MCF 10A (cell line): ENCODE results near the gene RTP3. TPM values are rescaled to one million over a fixed set of nuclear protein-coding genes. Genes with fewer than 3 reads are reported as not detected.

Experiments
- BruUV-seq: library from RNA; stranded (reverse); fragments of 400-500 nt; replicated peaks from 2 replicates; lab custom pipeline; 2021; lab: Mats Ljungman, UMichigan
- CTCF ChIA-PET: fragments of 300-600 bp; sonication (Branson Sonifier 250); formaldehyde crosslinking; extraction: SDS; loops from one replicate; lab custom pipeline; 2021; ENCODE audit warnings: antibody characterized with exemption, inconsistent platforms; lab: Yijun Ruan, JAX
- POLR2A ChIA-PET: fragments of 300-600, 350-650 bp; sonication (Branson Sonifier 250); formaldehyde crosslinking; extraction: SDS; loops from one replicate; lab custom pipeline; 2020; ENCODE audit warnings: antibody characterized with exemption, inconsistent platforms; lab: Yijun Ruan, JAX
- DNase-seq: peaks from one replicate; pipeline ENCODE4 v3.0.0-alpha.2; 2018; ENCODE audit not compliant: unreplicated experiment
- H3K27ac Mint-ChIP-seq: one replicate; pipeline ENCODE4 v1.8.0; 2022; ENCODE audit warnings: mild to moderate bottlenecking, low read depth, mixed read lengths; ENCODE audit not compliant: unreplicated experiment
- H3K27me3 Mint-ChIP-seq: one replicate; pipeline ENCODE4 v1.8.0; 2022; ENCODE audit warnings: mixed read lengths; ENCODE audit not compliant: insufficient read depth, unreplicated experiment
- H3K36me3 Mint-ChIP-seq: one replicate; pipeline ENCODE4 v1.8.0; 2022; ENCODE audit warnings: mild to moderate bottlenecking, moderate library complexity, mixed read lengths; ENCODE audit not compliant: insufficient read depth, unreplicated experiment
- H3K4me1 Mint-ChIP-seq: one replicate; pipeline ENCODE4 v1.8.0; 2022; ENCODE audit warnings: mixed read lengths; ENCODE audit not compliant: insufficient read depth, unreplicated experiment
- H3K4me3 Mint-ChIP-seq: one replicate; pipeline ENCODE4 v1.8.0; 2022; ENCODE audit warnings: mild to moderate bottlenecking, moderate library complexity, mixed read lengths; ENCODE audit not compliant: unreplicated experiment
- H3K9me3 Mint-ChIP-seq: one replicate; pipeline ENCODE4 v1.8.0; 2022; ENCODE audit warnings: mixed read lengths; ENCODE audit not compliant: unreplicated experiment
- CTCF ChIP-seq: fragments of 200-600 bp; IDR thresholded peaks from one replicate; pipeline ENCODE4 v1.8.0; 2022; ENCODE audit warnings: antibody characterized with exemption, mild to moderate bottlenecking; ENCODE audit not compliant: unreplicated experiment
- intact Hi-C: fragments of 100-400 bp; cut with micrococcal nuclease; formaldehyde crosslinking; loops from 2 replicates; pipeline ENCODE4 v1.14.1; 2022
- total RNA-seq: library from RNA; stranded (reverse); gene quantifications from 2 replicates; pipeline ENCODE4 v1.2.3, GENCODE V29; 2022

The RTP3 gene
- total RNA-seq, 1 experiment from 2014 or later: not detected

DNA sequence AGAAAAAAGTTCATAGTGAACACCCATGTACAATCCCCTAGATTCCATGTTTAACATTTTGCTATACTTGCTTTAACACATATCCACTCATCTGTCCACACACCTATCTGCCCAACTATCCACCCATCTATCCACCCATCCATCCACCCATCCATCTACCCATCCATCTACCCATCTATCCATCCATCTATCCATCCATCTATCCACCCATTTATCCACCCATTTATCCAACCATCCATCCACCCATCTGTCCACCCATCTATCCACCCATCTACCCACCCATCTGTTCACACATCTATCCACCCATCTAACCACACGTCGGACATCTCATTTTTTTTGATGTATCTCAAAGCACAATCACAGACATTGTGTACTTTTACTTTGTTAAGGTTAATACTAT lies 25.8 kb downstream of the RTP3 start:
- no peaks in the 10 kb centered on the region for H3K27me3 Mint-ChIP-seq
- CTCF ChIA-PET: interaction anchor here (0.7 kb wide), 2 partner anchors 49 to 413 kb away, joined by 3 read pairs; no protein-coding TSS in a partner anchor
- peaks cover 4% of the 10 kb centered on the region for H3K4me1 Mint-ChIP-seq
- no peak overlapping the region for H3K4me3 Mint-ChIP-seq
- BruUV-seq: no TSS peak
- intact Hi-C loops: no loop called here
- POLR2A ChIA-PET: no interaction called here
- no peaks in the 10 kb centered on the region for H3K9me3 Mint-ChIP-seq
- no peaks in the 10 kb centered on the region for H3K36me3 Mint-ChIP-seq
- H3K27ac Mint-ChIP-seq: no peak overlapping the region
- no peak for TF ChIP-seq CTCF
- no peak for DNase-seq

GRCh38 chr3:46524008-46524407 lies 26.2 kb downstream of the RTP3 start:
- no peak for DNase-seq
- Mint-ChIP-seq H3K4me1 (peaks cover 4% of the 10 kb centered on the region), H3K9me3 (no peaks in the 10 kb centered on the region), H3K4me3 (no peak overlapping the region), H3K36me3 (no peaks in the 10 kb centered on the region), H3K27me3 (no peaks in the 10 kb centered on the region), H3K27ac (no peak overlapping the region)
- ChIA-PET CTCF (interaction anchor here (0.7 kb wide), 2 partner anchors 49 to 413 kb away, joined by 3 read pairs; no protein-coding TSS in a partner anchor), POLR2A (no interaction called here)
- BruUV-seq: no TSS peak
- intact Hi-C loops: no loop called here
- no peak for TF ChIP-seq CTCF

GRCh38 chr3:46524832-46525231 lies 27.1 kb downstream of the RTP3 start:
- no TSS peak for BruUV-seq
- Mint-ChIP-seq H3K9me3 (no peaks in the 10 kb centered on the region), H3K27me3 (no peaks in the 10 kb centered on the region), H3K36me3 (no peaks in the 10 kb centered on the region), H3K4me3 (no peak overlapping the region), H3K4me1 (no peaks in the 10 kb centered on the region), H3K27ac (no peak overlapping the region)
- no peak for DNase-seq
- ChIA-PET POLR2A (interaction anchor here (0.8 to 0.9 kb wide), 2 partner anchors 100 to 701 kb away, joined by 4 to 5 read pairs; no protein-coding TSS in a partner anchor), CTCF (interaction anchor here (1.2 kb wide), 1 partner anchor 36 kb away, joined by 4 read pairs; no protein-coding TSS in a partner anchor)
- TF ChIP-seq CTCF: no peak
- intact Hi-C loops: no loop called here

- POLR2A ChIA-PET: no interaction called here
- H3K4me3 Mint-ChIP-seq: no peak overlapping the region
- BruUV-seq: no TSS peak
Measured at GRCh38 chr3:46527239-46527638, 29.5 kb downstream of the RTP3 start.

More at GRCh38 chr3:46527239-46527638, 29.5 kb downstream of the RTP3 start:
- CTCF ChIA-PET: interaction anchor here (1.6 kb wide), 1 partner anchor 10 kb away, joined by 4 read pairs; no protein-coding TSS in a partner anchor
- H3K27me3 Mint-ChIP-seq: no peaks in the 10 kb centered on the region
- H3K4me1 Mint-ChIP-seq: no peaks in the 10 kb centered on the region
- intact Hi-C loops: no loop called here
- no peaks in the 10 kb centered on the region for H3K36me3 Mint-ChIP-seq
- no peaks in the 10 kb centered on the region for H3K9me3 Mint-ChIP-seq
- no peak for TF ChIP-seq CTCF
- peak; percentile 26 for DNase-seq
- no peak overlapping the region for H3K27ac Mint-ChIP-seq
